ENCODE measurements around the gene POLR3G.

The POLR3G gene

GRCh38 chr5:90528601-90529193, 54.0 kb downstream of the POLR3G start:
- Histone ChIP-seq H3K9me3 (ENCODE audit: control insufficient read depth, insufficient read depth, low read depth, low read length) (no peaks in the 10 kb centered on the region), H3K4me3 (ENCODE audit: low read depth, low read length) (peak overlapping the region; percentile 95), H3K36me3 (ENCODE audit: control insufficient read depth in 2 of 2, insufficient read depth in 1 of 2, low read length in 2 of 2) (peaks cover 10 to 13% of the 10 kb centered on the region in 2 experiments), H3K4me1 (ENCODE audit: control insufficient read depth, insufficient read depth, low read length) (no peaks in the 10 kb centered on the region), H3K27ac (ENCODE audit: extremely low read depth, low read depth, low read length) (peak overlapping the region; percentile 81)
- peak; percentile 67; the same call in 1 of the 2 replicates for TF ChIP-seq ZBTB21 (tag by site-specific recombination; IDR thresholded peaks at IDR 0.05)
- peak; percentile 21; the same call in 1 of the 2 replicates for TF ChIP-seq ZNF366 (tag by site-specific recombination; conservative IDR thresholded peaks at IDR 0.05)
- TF ChIP-seq ZNF426 (tag by site-specific recombination; IDR thresholded peaks at IDR 0.05), result no peak
- TF ChIP-seq ZNF335 (tag by site-specific recombination; conservative IDR thresholded peaks at IDR 0.05), result peak; percentile 32; the same call in 1 of the 2 replicates
- ChIA-PET CTCF (interaction anchor here (1.0 to 2.5 kb wide), 4 partner anchors 76 to 90 kb away, joined by 3 to 20 read pairs (median 12); no protein-coding TSS in a partner anchor), POLR2A (interaction anchor here (0.6 to 2.1 kb wide), 7 partner anchors 18 to 118 kb away, joined by 3 to 12 read pairs (median 6); partner anchors contain the start of genes MBLAC2 and POLR3G)

- POLR2A ChIA-PET, result interaction anchor here (1.0 to 2.1 kb wide), 5 partner anchors 18 to 120 kb away, joined by 3 to 12 read pairs (median 6); partner anchors contain the start of genes CETN3, MBLAC2 and POLR3G
- H3K4me1 ChIP-seq (ENCODE audit: control insufficient read depth, insufficient read depth, low read length), result no peaks in the 10 kb centered on the region
- H3K9me3 ChIP-seq (ENCODE audit: control insufficient read depth, insufficient read depth, low read depth, low read length), result no peaks in the 10 kb centered on the region
- peak within 1 kb of the TSS; percentile 87 for H3K27ac ChIP-seq (ENCODE audit: extremely low read depth, low read depth, low read length)
- H3K4me3 ChIP-seq (ENCODE audit: low read depth, low read length), result peak within 1 kb of the TSS; percentile 95
- H3K36me3 ChIP-seq (ENCODE audit: control insufficient read depth in 2 of 2, insufficient read depth in 1 of 2, low read length in 2 of 2), result peaks cover 5 to 7% of the 10 kb centered on the region in 2 experiments
- CTCF ChIA-PET, result interaction anchor here (0.6 to 2.5 kb wide), 14 partner anchors 10 to 254 kb away, joined by 3 to 20 read pairs (median 6); no protein-coding TSS in a partner anchor
- TF ChIP-seq ZNF792 (tag by site-specific recombination; IDR thresholded peaks at IDR 0.05) (no peak), ZNF654 (tag by site-specific recombination; IDR thresholded peaks at IDR 0.05; ENCODE audit: low read depth) (no peak), ZNF549 (tag by site-specific recombination; IDR thresholded peaks at IDR 0.05) (no peak), ZNF174 (tag by site-specific recombination; IDR thresholded peaks at IDR 0.05) (no peak), GLI4 (tag by site-specific recombination; IDR thresholded peaks at IDR 0.05) (peak; percentile 21; the same call in 1 of the 2 replicates), ZNF24 (tag by site-specific recombination; IDR thresholded peaks at IDR 0.05) (0 out of 2 replicates have a peak, but pooled peaks have one; percentile 50), ZFHX2 (tag by site-specific recombination; conservative IDR thresholded peaks at IDR 0.05) (peak; percentile 100), ZNF747 (tag by site-specific recombination; IDR thresholded peaks at IDR 0.05) (no peak), ZNF558 (tag by site-specific recombination; IDR thresholded peaks at IDR 0.05) (no peak), ZNF660 (tag by site-specific recombination; IDR thresholded peaks at IDR 0.05) (no peak), ZNF610 (tag by site-specific recombination; IDR thresholded peaks at IDR 0.05; ENCODE audit: borderline replicate concordance) (peak; percentile 80), MZF1 (tag by site-specific recombination; IDR thresholded peaks at IDR 0.05; ENCODE audit: borderline replicate concordance) (no peak), ZSCAN18 (tag by site-specific recombination; IDR thresholded peaks at IDR 0.05) (no peak), ZNF585B (tag by site-specific recombination; IDR thresholded peaks at IDR 0.05) (no peak), ZFP41 (tag by site-specific recombination; IDR thresholded peaks at IDR 0.05; ENCODE audit: borderline replicate concordance) (no peak), ZNF548 (tag by site-specific recombination; IDR thresholded peaks at IDR 0.05) (no peak), ZNF121 (tag by site-specific recombination; IDR thresholded peaks at IDR 0.05) (no peak), HOXA7 (CRISPR knock-in tag; IDR thresholded peaks at IDR 0.05; ENCODE audit: borderline replicate concordance) (no peak), EGR2 (tag by site-specific recombination; IDR thresholded peaks at IDR 0.05; ENCODE audit: low read depth) (peak; percentile 99), ZNF423 (tag by site-specific recombination; IDR thresholded peaks at IDR 0.05) (no peak), ZNF341 (tag by site-specific recombination; IDR thresholded peaks at IDR 0.05; ENCODE audit: low read depth) (peak; percentile 60; the same call in 1 of the 2 replicates), KLF1 (tag by site-specific recombination; IDR thresholded peaks at IDR 0.05) (peak; percentile 90), ZBTB20 (tag by site-specific recombination; IDR thresholded peaks at IDR 0.05) (peak; percentile 31; the same call in 1 of the 2 replicates)
- TF ChIP-seq, protein P1, sequence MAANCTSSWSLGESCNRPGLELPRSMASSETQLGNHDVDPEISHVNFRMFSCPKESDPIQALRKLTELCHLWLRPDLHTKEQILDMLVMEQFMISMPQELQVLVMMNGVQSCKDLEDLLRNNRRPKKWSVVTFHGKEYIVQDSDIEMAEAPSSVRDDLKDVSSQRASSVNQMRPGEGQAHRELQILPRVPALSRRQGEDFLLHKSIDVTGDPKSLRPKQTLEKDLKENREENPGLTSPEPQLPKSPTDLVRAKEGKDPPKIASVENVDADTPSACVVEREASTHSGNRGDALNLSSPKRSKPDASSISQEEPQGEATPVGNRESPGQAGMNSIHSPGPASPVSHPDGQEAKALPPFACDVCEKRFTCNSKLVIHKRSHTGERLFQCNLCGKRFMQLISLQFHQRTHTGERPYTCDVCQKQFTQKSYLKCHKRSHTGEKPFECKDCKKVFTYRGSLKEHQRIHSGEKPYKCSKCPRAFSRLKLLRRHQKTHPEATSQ (tag by site-specific recombination; IDR thresholded peaks at IDR 0.05), result no peak
- TF ChIP-seq, protein P2, sequence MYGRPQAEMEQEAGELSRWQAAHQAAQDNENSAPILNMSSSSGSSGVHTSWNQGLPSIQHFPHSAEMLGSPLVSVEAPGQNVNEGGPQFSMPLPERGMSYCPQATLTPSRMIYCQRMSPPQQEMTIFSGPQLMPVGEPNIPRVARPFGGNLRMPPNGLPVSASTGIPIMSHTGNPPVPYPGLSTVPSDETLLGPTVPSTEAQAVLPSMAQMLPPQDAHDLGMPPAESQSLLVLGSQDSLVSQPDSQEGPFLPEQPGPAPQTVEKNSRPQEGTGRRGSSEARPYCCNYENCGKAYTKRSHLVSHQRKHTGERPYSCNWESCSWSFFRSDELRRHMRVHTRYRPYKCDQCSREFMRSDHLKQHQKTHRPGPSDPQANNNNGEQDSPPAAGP (tag by site-specific recombination; IDR thresholded peaks at IDR 0.05), result peak; percentile 88
Measured at GRCh38 chr5:90529194-90529938, 54.7 kb downstream of the POLR3G start, which contains the start of gene LYSMD3. Gene LYSMD3 (minus strand): TSS chr5:90529584. CDS start chr5:90525289, 4,295 bp downstream.
